HG03135 (cell line): ENCODE measurements around the gene SLC4A11.
A peak's percentile ranks its signal among the peaks of the same experiment; 100 is the strongest.
"Not testable (repeated sequence)": the region's sequence is repeated elsewhere in the genome, so short reads cannot be mapped to it uniquely, and the experiment has no call there.

Source experiments
- ATAC-seq: cut with Tn5 transposase; IDR thresholded peaks from one replicate; pipeline ENCODE4 v1.9.1; 2021; ENCODE audit warnings: mild to moderate bottlenecking, moderate library complexity; ENCODE audit not compliant: unreplicated experiment

SLC4A11 gene

DNA sequence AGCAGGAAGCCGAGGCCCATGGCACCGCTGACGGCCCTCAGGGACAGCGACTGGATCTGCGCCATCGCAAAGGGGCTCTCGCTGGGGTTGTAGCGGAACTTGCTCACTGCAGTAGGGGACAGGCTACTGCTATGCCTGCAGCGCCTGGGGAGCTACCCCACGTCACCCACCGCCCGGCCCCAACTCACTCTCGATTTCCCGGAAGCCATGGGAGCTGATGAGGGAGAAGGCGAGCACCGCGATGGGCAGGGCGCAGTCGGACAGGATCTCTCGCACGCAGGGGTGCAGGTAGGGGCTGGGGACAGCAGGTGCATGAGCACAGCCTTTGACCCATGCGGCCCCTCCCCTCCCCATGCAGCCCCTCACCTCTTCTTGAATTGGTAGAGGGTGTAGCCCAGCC lies 9.8 kb downstream of the SLC4A11 start:
- ATAC-seq, result no peak

DNA sequence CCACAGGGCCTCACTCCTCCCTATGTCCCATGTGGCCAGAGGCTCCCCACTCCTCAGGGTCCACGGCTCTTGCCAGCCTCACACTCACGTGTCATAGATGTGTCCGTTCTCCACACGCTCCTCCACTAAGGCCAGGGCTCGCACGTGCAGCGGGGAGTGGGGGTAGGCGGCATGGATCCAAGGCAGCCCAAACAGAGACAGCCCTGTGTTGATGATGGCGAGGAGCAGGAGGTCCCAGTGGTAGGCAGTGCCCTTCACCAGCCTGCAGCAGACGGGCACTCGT lies 10.3 kb downstream of the SLC4A11 start:
- ATAC-seq, result no peak

DNA sequence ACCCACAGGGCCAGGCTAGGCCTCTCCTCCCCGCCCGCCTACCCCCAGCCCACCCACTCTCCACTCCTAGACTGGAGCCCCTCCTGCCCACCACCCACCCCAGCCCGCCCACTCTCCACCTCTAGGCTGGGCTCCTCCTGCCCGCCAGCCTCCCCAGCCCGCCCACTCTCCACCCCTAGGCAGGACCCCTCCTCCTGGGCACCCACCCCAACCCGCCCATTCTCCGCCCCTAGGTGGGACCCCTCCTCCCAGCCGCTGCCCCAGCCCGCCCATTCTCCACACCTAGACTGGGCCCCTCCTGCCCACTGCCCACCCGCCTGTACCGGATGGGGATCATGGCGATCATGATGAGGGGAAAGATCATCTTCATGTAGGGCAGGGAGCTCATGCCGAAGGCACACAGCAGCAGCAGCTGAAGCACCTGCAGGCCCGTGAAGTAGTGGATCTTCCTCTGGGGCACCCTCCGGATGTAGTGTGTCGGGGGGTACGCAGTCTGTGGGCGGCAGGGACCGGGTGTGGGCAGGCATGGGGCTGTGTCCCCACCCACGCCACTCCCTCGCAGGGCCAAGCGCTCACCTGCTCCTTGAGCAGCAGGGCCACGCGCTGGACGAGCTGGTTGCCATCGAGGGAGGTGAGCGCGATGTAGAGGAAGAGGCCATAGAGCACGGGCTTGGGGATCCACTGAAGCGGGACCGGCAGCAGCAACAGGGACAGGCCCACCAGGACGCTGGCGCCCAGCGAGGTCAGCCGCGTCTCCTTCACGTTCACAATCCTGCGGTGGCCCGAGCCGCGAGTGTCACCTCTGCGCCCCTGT lies 10.8 kb downstream of the SLC4A11 start:
- no peak for ATAC-seq

GRCh38 chr20:3227506-3227905 lies 11.5 kb downstream of the SLC4A11 start:
- ATAC-seq, result no peak

DNA sequence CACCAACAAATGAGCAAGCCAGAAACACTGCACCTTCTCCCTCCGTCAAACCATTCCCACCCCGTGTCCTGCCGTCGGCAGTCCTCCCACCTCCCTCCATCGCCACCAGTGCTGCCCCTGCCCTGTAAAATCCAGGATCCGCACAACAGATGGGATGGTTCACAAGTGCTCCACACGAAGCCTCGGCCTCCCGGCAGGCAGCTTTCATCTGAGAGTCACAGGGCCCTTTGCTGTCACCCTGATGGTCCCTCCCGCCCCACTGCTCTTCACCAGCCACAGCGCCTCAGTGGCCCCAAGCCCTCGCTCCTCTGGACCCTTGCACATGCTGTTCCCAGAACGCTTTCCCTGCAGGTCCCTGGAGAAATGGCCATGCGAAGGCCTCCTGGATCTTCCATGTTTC lies 12.1 kb downstream of the SLC4A11 start:
- no peak for ATAC-seq

- ATAC-seq, result no peak
Measured at GRCh38 chr20:3226093-3226492, 12.9 kb downstream of the SLC4A11 start.

DNA sequence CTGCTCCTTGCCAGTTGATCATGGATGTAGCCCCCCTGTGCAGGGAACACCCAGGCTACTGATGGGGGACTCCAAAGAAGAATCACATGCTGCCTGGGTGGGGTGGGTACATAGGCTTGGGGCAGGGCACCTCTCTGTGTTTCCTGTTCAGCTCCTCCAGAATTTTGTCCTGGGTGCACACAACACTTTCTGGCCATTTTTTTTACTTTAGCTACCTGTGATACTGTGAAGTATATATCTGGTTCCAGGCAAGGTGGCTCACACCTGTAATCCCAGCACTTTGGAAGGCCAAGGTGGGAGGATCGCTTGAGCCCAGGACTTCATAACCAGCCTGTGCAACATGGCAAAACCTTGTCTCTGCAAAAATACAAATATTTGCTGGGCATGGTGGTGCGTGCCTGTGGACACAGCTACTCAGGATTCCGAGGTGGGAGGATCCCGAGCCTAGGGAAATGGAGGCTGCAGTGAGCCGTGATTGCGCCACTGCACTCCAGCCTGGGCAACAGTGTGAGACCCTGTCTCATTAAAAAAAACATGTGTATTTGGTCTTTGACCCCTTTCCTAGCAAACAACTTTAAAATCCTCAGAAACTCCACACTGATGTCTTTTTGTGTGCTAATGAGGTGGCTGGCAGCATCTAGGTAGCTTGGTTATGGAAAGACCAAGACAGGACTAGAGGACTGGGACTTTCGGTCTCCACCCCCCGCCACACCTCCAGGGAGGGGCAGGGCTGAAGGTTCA lies 14.1 kb downstream of the SLC4A11 start:
- no peak for ATAC-seq

DNA sequence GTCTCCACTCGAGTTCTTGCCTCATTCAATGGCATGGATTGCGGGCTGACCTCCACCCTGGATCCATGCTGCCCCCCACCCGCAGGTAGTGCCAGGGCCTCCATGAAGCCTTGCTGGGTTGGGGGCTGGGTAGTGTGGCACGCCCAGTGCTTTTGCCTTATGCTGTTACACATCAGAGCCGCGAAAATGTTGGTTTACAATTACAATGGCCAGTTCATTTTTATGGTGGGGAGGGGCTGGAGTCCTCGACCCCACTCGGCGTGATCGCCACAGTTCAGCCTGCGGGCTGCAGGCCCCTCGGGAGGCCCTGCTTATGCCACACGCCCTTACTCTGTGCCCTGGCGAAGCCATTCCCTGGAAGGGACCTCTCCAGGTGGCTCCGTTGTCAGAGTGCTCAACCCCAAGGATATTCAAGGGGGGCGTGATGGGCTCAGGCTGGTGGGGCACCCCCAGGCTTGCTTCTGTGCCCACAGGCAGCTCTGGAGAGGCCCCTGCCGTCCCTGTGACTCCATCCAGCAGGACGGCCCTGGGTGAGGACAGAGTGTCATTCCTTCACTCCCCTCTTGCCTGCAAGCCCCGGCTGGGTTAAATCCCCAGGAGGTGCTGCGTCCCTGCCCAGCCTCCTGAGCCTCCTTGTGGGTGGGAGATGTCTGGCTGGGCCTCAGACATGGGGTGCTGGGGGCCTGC lies 14.9 kb downstream of the SLC4A11 start:
- no peak for ATAC-seq

- no peak for ATAC-seq
Measured at GRCh38 chr20:3223651-3223993, 15.4 kb downstream of the SLC4A11 start.

- peak; percentile 80 for ATAC-seq
Measured at GRCh38 chr20:3222635-3223600, 16.1 kb downstream of the SLC4A11 start.

- no peak for ATAC-seq
Measured at GRCh38 chr20:3221398-3222226, 17.4 kb downstream of the SLC4A11 start.

DNA sequence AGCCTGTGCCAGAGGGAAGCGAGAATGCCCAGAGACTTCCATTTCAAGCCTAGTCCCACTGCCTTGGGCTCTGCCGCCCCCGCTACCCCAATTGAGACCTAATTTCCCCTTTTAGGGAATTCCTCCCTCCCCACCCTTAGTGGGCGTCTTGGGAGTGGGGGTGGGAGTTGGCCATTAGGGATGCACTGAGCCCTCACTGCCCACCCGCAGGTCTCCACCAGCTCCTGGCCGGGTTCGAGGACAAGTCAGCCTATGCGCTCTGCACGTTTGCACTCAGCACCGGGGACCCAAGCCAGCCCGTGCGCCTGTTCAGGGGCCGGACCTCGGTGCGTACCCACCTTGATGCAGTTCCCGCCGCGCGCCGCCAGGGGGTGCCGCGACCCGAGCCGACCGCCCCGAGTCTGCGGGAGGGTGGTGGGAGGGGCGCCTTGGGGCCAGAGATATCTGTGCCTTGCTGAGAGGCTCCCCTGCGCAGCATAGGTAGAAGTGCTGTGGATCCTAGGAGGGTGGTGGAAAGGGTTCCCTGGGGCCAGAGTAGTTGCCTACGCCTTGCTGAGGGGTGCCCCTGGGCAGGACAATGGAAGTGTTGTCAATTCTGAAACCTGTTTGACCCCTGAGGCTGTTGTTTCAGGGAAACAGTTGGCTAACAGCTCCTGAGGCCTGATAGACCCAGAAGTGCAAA lies 20.5 kb downstream of the SLC4A11 start:
- peak; percentile 40 for ATAC-seq

DNA sequence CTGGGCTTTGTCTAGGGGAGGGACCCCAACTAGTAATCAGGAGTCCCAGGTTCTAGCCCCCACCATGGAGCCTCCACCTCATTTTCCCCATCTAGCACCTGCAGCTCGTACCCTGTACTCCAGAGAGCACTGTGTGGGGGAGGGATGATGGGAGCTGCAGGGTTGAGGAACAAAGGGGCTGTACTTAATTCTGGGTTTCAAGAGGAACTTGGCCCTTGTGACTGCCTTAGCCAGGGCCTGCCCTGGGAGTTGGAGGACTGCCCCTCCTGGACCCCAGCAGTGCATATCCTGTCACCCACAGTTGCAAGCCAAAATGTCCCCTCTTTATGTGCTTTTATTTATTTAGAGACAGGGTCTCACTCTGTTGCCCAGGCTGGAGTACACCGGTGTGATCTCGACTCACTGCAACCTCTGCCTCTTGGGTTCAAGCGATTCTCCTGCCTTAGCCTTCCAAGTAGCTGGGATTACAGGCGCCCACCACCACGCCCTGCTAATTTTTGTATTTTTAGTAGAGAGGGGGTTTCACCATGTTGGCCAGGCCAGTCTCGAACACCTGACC lies 23.6 kb downstream of the SLC4A11 start:
- ATAC-seq, result not testable (repeated sequence)

DNA sequence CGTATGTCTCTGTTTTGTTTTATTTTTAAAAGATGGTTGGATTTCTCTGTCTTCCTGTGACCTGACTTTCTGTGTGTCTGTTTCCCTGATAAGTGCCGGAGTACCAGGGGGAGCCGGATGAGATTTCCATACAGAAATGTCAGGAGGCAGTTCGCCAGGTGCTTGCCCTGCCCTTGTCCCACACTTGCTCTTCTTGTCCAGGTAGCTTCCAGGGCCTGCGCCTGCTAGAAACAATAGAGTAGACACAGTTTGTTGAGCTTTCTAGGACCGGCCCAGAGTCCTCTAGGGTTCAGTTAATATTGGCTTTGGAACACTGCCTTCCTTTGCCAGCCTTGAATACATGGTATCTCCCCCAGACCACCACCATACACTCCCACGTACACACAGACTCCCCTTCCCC lies 25.8 kb downstream of the SLC4A11 start:
- ATAC-seq, result no peak

DNA sequence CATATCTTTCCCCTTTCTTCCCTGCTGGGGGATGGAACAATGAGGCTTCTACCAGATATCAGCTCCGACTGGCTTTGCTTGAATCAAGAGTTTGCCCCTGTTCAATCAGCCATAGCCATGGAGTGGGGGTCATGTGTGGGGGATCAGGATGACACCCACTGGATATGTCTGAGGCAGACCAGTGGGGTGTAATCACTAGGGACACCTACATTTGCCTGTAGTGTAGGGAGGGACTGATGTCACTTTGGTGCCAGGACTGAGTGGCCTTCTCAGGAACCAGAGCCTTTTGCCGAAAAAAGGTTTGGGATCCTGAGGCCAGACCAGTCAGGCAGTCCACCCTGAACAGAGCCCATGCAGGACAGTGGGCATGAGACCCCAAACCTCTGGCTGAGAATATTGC lies 28.6 kb downstream of the SLC4A11 start:
- ATAC-seq, result no peak

- no peak for ATAC-seq
Measured at GRCh38 chr20:3209946-3210317, 29.1 kb downstream of the SLC4A11 start.

GRCh38 chr20:3209257-3209945 lies 29.6 kb downstream of the SLC4A11 start, which contains the start of gene ITPA:
Gene ITPA (plus strand): TSS chr20:3209498. CDS start chr20:3209552, 54 bp downstream.
- no peak for ATAC-seq

DNA sequence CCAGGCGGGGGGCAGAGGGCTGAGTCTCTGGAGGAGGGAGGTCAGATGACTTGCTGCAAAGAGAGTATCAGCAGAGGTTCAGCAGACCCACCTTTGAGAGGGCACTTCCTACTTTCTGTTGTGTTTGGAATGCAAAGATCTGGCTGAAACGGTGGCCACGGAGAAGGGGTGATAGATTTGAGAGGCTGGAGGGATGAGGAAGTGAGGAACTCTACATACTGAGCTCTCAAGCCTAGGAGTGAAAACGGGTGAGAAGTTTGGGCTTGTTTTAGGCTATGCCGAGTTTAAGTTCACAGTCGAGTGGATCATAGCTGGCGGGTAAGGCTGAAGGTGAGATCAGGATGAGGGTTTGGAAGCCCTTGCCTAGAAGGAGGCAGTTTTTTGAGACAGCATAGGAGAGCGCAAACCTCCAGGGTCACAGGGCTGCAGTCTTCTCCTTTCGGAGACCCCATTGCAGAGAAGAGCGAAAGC lies 30.2 kb downstream of the SLC4A11 start:
- ATAC-seq, result no peak
